ENCODE measurements around the gene WFDC8. TPM values are rescaled to one million over a fixed set of nuclear protein-coding genes. Genes with fewer than 3 reads are reported as not detected.
A peak's percentile ranks its signal among the peaks of the same experiment; 100 is the strongest.
"Not testable (repeated sequence)": the region's sequence is repeated elsewhere in the genome, so short reads cannot be mapped to it uniquely, and the experiment has no call there.

WFDC8 gene
- total RNA-seq, 1 donor from 2014 or later, result not detected

GRCh38 chr20:45607810-45608209, 28.7 kb upstream of the WFDC8 start:
- intact Hi-C loops (cut with DNase I), result no loop called here
- peak; percentile 51 for ATAC-seq
- no peaks in the 10 kb centered on the region for H3K4me1 ChIP-seq

GRCh38 chr20:45595235-45595634, 16.2 kb upstream of the WFDC8 start:
- Histone ChIP-seq H3K9me3 (no peaks in the 10 kb centered on the region), H3K27me3 (no peaks in the 10 kb centered on the region), H3K4me1 (peaks cover 5% of the 10 kb centered on the region), H3K36me3 (no peaks in the 10 kb centered on the region), H3K27ac (no peak overlapping the region), H3K4me3 (no peak overlapping the region)
- no peak for TF ChIP-seq CTCF (IDR thresholded peaks at IDR 0.05)
- intact Hi-C loops (cut with DNase I), result no loop called here
- ATAC-seq (peak; percentile 29), DNase-seq (no peak)

More at GRCh38 chr20:45607810-45608209, 28.7 kb upstream of the WFDC8 start:
- Histone ChIP-seq H3K4me3 (no peak overlapping the region), H3K27ac (no peak overlapping the region), H3K36me3 (no peaks in the 10 kb centered on the region), H3K27me3 (no peaks in the 10 kb centered on the region), H3K9me3 (no peaks in the 10 kb centered on the region)
- DNase-seq, result no peak
- no peak for TF ChIP-seq CTCF (IDR thresholded peaks at IDR 0.05)

GRCh38 chr20:45593498-45593897, 14.4 kb upstream of the WFDC8 start:
- no peaks in the 10 kb centered on the region for H3K27me3 ChIP-seq
- H3K27ac ChIP-seq, result no peak overlapping the region
- ATAC-seq (no peak), DNase-seq (no peak)
- no peak overlapping the region for H3K4me3 ChIP-seq
- peaks cover 5% of the 10 kb centered on the region for H3K4me1 ChIP-seq
- TF ChIP-seq CTCF (IDR thresholded peaks at IDR 0.05), result no peak
- H3K9me3 ChIP-seq, result no peaks in the 10 kb centered on the region
- H3K36me3 ChIP-seq, result no peaks in the 10 kb centered on the region
- intact Hi-C loops (cut with DNase I), result no loop called here

GRCh38 chr20:45592574-45593189, 13.6 kb upstream of the WFDC8 start:
- H3K36me3 ChIP-seq, result no peaks in the 10 kb centered on the region
- peak; percentile 85 for ATAC-seq
- no peak overlapping the region for H3K4me3 ChIP-seq
- no peaks in the 10 kb centered on the region for H3K27me3 ChIP-seq
- H3K4me1 ChIP-seq, result peaks cover 5% of the 10 kb centered on the region
- intact Hi-C loops (cut with DNase I), result no loop called here
- peak; percentile 54 for TF ChIP-seq CTCF (IDR thresholded peaks at IDR 0.05)
- DNase-seq, result no peak
- no peak overlapping the region for H3K27ac ChIP-seq
- no peaks in the 10 kb centered on the region for H3K9me3 ChIP-seq

- Histone ChIP-seq H3K9me3 (no peaks in the 10 kb centered on the region), H3K4me1 (no peaks in the 10 kb centered on the region), H3K36me3 (no peaks in the 10 kb centered on the region), H3K4me3 (no peak overlapping the region), H3K27ac (no peak overlapping the region), H3K27me3 (no peaks in the 10 kb centered on the region)
- no peak for DNase-seq
- ATAC-seq, result no peak
- TF ChIP-seq CTCF (IDR thresholded peaks at IDR 0.05), result no peak
- intact Hi-C loops (cut with DNase I), result no loop called here
Measured at GRCh38 chr20:45589725-45590124, 10.6 kb upstream of the WFDC8 start.

- no peaks in the 10 kb centered on the region for H3K4me1 ChIP-seq
- H3K36me3 ChIP-seq, result no peaks in the 10 kb centered on the region
- H3K4me3 ChIP-seq, result no peak overlapping the region
- no peak for DNase-seq
- H3K9me3 ChIP-seq, result no peaks in the 10 kb centered on the region
- no peak for TF ChIP-seq CTCF (IDR thresholded peaks at IDR 0.05)
- intact Hi-C loops (cut with DNase I), result no loop called here
- no peak for ATAC-seq
- no peak overlapping the region for H3K27ac ChIP-seq
- H3K27me3 ChIP-seq, result no peaks in the 10 kb centered on the region
Measured at GRCh38 chr20:45588800-45589199, 9.7 kb upstream of the WFDC8 start.

- DNase-seq; H3K36me3 ChIP-seq; intact Hi-C loops (cut with DNase I); ATAC-seq; H3K27ac ChIP-seq; H3K27me3 ChIP-seq; H3K9me3 ChIP-seq; H3K4me3 ChIP-seq; H3K4me1 ChIP-seq: not testable (repeated sequence)
Measured at GRCh38 chr20:45585986-45586385, 6.9 kb upstream of the WFDC8 start.

GRCh38 chr20:45584294-45584693, 5.2 kb upstream of the WFDC8 start:
- intact Hi-C loops (cut with DNase I); H3K4me1 ChIP-seq; ATAC-seq; H3K27ac ChIP-seq; H3K27me3 ChIP-seq; H3K36me3 ChIP-seq; H3K4me3 ChIP-seq; H3K9me3 ChIP-seq; DNase-seq: not testable (repeated sequence)

Data from upper lobe of right lung (tissue), 1 donor.